HCEC 1CT (cell line): Measurements from ENCODE around the gene RBP2.

Source experiments
- DNase-seq: peaks from one replicate; pipeline ENCODE4 v3.0.0-alpha.2; 2017

Gene RBP2

GRCh38 chr3:139480585-139480984 lies 4.3 kb upstream of the RBP2 start:
- no peak for DNase-seq

GRCh38 chr3:139477710-139478640 lies 1.7 kb upstream of the RBP2 start:
- DNase-seq = no peak

GRCh38 chr3:139473155-139473771 lies 3.1 kb downstream of the RBP2 start:
- DNase-seq = no peak

- no peak for DNase-seq
Measured at GRCh38 chr3:139472380-139473010, 3.8 kb downstream of the RBP2 start.

GRCh38 chr3:139470199-139470598 lies 6.1 kb downstream of the RBP2 start:
- DNase-seq = no peak

GRCh38 chr3:139468399-139468798 lies 7.9 kb downstream of the RBP2 start:
- DNase-seq = no peak

- no peak for DNase-seq
Measured at GRCh38 chr3:139466360-139466759, 10.0 kb downstream of the RBP2 start.

- no peak for DNase-seq
Measured at GRCh38 chr3:139465636-139466035, 10.7 kb downstream of the RBP2 start.

- no peak for DNase-seq
Measured at GRCh38 chr3:139463466-139463865, 12.8 kb downstream of the RBP2 start.

- DNase-seq = no peak
Measured at GRCh38 chr3:139460529-139460928, 15.8 kb downstream of the RBP2 start.

- DNase-seq = no peak
Measured at GRCh38 chr3:139460076-139460475, 16.2 kb downstream of the RBP2 start.

GRCh38 chr3:139458348-139458747 lies 18.0 kb downstream of the RBP2 start:
- DNase-seq = no peak

- no peak for DNase-seq
Measured at GRCh38 chr3:139457066-139457465, 19.2 kb downstream of the RBP2 start.

- DNase-seq = no peak
Measured at GRCh38 chr3:139456386-139456785, 19.9 kb downstream of the RBP2 start.

- no peak for DNase-seq
Measured at GRCh38 chr3:139455855-139456254, 20.5 kb downstream of the RBP2 start.

GRCh38 chr3:139455206-139455605 lies 21.1 kb downstream of the RBP2 start:
- DNase-seq = no peak

GRCh38 chr3:139454346-139454745 lies 22.0 kb downstream of the RBP2 start:
- no peak for DNase-seq

GRCh38 chr3:139450159-139450558 lies 26.2 kb downstream of the RBP2 start:
- no peak for DNase-seq

GRCh38 chr3:139449566-139449965 lies 26.8 kb downstream of the RBP2 start:
- DNase-seq = no peak

- DNase-seq = no peak
Measured at GRCh38 chr3:139448104-139448503, 28.2 kb downstream of the RBP2 start.

- no peak for DNase-seq
Measured at GRCh38 chr3:139447486-139447885, 28.8 kb downstream of the RBP2 start.

- DNase-seq = no peak
Measured at GRCh38 chr3:139444446-139444845, 31.9 kb downstream of the RBP2 start.

GRCh38 chr3:139443186-139443585 lies 33.1 kb downstream of the RBP2 start:
- no peak for DNase-seq

- DNase-seq = no peak
Measured at GRCh38 chr3:139441656-139442055, 34.7 kb downstream of the RBP2 start.
